T-helper 1 cell treated with Interleukin-12 subunit alpha and Interleukin-12 subunit beta and Interleukin-4 antibody, amounts not matched to agents 30 μg/mL and 1 μg/mL, for 36 hours (primary cell): ENCODE results near the gene UGT1A5.

ENCODE experiments used
- H3K27ac Mint-ChIP-seq: one replicate; pipeline ENCODE4 v1.8.0; 2021; ENCODE audit warnings: mild to moderate bottlenecking, mixed read lengths
- H3K27me3 Mint-ChIP-seq: one replicate; pipeline ENCODE4 v1.8.0; 2021; ENCODE audit warnings: low read depth, mixed read lengths
- H3K36me3 Mint-ChIP-seq: one replicate; pipeline ENCODE4 v1.8.0; 2021; ENCODE audit warnings: low read depth, mixed read lengths
- H3K4me1 Mint-ChIP-seq: one replicate; pipeline ENCODE4 v1.8.0; 2021; ENCODE audit warnings: low read depth, mixed read lengths
- H3K4me3 Mint-ChIP-seq: one replicate; pipeline ENCODE4 v1.8.0; 2021; ENCODE audit warnings: mild to moderate bottlenecking, moderate library complexity, mixed read lengths
- H3K9me3 Mint-ChIP-seq: one replicate; pipeline ENCODE4 v1.8.0; 2021; ENCODE audit warnings: mixed read lengths

The UGT1A5 gene

DNA sequence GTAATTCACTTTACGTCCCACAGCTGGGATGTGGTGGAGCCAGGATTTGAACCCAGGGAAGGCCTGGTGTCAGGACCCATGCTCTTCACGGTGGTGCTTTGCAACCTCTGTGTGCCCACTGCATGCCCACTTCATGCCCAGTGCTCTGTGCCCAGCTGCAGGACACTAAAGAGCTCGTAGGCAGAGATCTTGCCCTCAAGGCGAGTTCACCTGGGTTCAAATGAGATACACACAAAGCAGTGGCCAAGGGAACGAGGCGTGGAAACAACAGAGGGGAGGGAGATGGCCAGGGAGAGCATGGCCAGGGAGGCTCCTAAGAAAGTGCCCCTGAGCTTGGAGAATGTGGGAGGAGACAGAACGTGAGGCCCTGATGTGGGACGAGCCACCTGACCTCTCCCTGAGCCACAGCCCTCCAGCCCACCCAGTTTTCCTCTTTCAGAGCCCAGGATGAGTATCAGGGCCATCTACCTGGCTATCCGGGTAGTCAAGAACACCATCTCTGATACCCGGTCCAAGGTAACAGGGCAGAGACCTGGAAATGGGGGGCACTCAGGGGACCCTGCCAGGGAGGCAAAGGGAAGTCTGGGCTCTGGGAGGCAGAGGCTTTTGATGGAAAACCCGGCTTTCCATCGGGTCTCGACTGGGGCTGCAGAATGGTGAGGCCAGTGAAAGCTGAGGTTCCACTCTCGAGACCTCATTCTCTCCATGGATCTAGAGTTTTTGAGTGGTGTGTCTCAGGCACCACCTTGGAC, 85.8 kb downstream of the UGT1A5 start:
- no peaks in the 10 kb centered on the region for H3K9me3 Mint-ChIP-seq
- no peaks in the 10 kb centered on the region for H3K36me3 Mint-ChIP-seq
- H3K4me1 Mint-ChIP-seq, result no peaks in the 10 kb centered on the region
- H3K27ac Mint-ChIP-seq, result no peak overlapping the region
- H3K27me3 Mint-ChIP-seq, result no peaks in the 10 kb centered on the region
- no peak overlapping the region for H3K4me3 Mint-ChIP-seq

DNA sequence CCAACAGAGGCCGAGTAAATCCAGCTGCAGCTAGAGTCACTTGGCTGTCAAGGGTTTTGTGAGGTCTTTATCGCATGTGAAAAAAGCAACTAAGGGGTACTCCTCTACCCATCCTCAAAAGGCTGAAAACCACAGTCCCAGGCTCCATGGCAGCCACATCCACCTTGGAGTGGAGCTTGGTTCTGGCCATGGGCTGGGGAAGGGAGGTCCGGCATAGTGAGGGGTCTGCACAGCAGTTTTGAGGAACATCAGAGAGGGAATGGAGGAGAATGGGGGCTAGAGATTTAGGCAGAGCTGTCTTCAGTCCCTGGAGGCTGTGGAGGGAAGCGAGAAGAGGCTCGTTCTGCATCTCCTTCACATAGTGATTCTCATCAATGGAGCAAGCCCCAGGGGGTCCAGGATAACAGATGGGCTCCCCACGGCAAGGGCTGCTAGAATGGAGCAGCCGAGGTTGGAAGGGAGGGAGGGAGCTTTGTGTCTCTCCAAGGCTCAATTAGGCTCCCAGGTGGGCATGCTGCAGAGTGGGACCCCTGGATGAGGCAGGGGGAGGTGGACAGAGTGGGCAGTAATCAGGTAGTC, 86.5 kb downstream of the UGT1A5 start:
- no peak overlapping the region for H3K4me3 Mint-ChIP-seq
- H3K9me3 Mint-ChIP-seq, result no peaks in the 10 kb centered on the region
- H3K27me3 Mint-ChIP-seq, result no peaks in the 10 kb centered on the region
- H3K27ac Mint-ChIP-seq, result no peak overlapping the region
- H3K4me1 Mint-ChIP-seq, result no peaks in the 10 kb centered on the region
- H3K36me3 Mint-ChIP-seq, result no peaks in the 10 kb centered on the region

DNA sequence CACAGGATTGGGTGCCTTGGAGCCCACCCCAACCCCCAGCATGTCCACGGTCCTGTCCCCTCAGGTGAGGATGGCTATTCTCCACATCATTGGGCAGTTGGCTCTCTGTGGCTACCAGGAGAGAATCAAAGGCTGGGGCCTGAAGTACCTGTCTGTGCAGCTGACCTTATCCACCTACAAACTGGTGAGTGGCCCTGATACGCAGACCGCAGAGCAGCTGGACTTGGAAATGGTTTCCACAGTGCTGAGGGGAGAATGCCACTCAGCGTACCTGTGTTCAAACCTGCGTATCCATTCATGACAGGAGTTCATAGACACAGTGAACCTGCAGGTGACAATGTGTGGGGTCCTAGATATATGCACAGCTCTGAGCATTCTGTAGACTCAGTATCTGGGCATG, 87.0 kb downstream of the UGT1A5 start:
- H3K4me3 Mint-ChIP-seq, result no peak overlapping the region
- H3K4me1 Mint-ChIP-seq, result no peaks in the 10 kb centered on the region
- no peaks in the 10 kb centered on the region for H3K9me3 Mint-ChIP-seq
- no peaks in the 10 kb centered on the region for H3K27me3 Mint-ChIP-seq
- no peak overlapping the region for H3K27ac Mint-ChIP-seq
- H3K36me3 Mint-ChIP-seq, result no peaks in the 10 kb centered on the region

DNA sequence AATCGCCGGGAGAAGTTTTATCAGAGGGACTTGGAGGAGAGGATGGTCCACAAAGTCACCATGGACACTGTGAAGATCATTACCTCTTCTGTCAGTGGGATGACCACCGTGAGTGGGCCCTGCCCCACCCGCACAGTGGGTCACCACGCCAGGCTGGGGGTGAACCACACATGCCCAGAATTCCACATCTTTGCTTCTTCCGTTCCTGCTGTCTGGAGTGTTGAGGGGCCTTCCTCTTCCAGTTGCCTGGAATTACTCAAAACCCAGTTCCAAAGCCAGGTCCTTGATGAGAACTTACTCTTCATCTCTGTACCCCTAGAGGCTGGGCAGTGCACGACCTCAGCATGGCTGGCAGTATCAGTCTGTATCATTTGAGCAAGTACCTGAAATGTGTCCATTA, 87.5 kb downstream of the UGT1A5 start:
- no peaks in the 10 kb centered on the region for H3K27me3 Mint-ChIP-seq
- H3K4me1 Mint-ChIP-seq, result no peaks in the 10 kb centered on the region
- H3K36me3 Mint-ChIP-seq, result no peaks in the 10 kb centered on the region
- no peaks in the 10 kb centered on the region for H3K9me3 Mint-ChIP-seq
- H3K4me3 Mint-ChIP-seq, result no peak overlapping the region
- no peak overlapping the region for H3K27ac Mint-ChIP-seq

DNA sequence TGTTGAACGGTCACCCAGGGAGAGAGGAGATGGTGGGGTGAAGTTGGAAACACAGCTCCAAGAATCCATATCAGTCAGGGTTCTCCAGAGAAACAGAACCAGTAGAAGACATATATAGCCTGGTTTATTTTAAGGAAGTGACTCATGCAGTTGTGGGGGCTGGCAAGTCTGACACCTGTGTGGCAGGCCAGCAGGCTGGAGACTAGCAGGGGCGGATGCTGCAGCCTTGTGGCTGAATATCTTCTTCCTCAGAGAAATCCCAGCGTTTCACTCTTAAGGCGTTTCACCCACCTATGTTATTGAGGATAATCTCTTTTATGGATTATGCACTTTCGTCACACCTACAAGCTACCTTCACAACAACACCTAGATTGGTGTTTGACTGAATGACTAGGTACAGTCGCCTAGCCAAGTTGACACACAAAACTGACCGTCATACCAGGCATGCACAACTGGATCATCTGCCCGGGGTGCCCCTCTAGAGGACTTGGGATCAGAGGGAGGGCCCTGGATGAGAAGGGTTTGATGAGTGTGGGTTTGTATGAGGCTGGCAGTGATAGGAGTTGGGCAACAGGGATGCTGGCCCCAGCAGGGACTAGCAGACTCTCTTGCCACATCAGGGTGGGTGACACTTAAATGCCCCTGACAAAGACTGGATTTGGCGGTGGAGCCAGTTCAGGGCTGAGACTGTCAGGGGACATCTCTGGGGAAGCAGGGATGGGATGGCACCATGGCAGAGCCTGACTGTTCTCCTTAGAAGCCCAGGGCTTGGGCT, 88.8 kb downstream of the UGT1A5 start:
- no peak overlapping the region for H3K27ac Mint-ChIP-seq
- no peaks in the 10 kb centered on the region for H3K4me1 Mint-ChIP-seq
- peaks cover 7% of the 10 kb centered on the region for H3K27me3 Mint-ChIP-seq
- no peak overlapping the region for H3K4me3 Mint-ChIP-seq
- H3K36me3 Mint-ChIP-seq, result no peaks in the 10 kb centered on the region
- H3K9me3 Mint-ChIP-seq, result no peaks in the 10 kb centered on the region

DNA sequence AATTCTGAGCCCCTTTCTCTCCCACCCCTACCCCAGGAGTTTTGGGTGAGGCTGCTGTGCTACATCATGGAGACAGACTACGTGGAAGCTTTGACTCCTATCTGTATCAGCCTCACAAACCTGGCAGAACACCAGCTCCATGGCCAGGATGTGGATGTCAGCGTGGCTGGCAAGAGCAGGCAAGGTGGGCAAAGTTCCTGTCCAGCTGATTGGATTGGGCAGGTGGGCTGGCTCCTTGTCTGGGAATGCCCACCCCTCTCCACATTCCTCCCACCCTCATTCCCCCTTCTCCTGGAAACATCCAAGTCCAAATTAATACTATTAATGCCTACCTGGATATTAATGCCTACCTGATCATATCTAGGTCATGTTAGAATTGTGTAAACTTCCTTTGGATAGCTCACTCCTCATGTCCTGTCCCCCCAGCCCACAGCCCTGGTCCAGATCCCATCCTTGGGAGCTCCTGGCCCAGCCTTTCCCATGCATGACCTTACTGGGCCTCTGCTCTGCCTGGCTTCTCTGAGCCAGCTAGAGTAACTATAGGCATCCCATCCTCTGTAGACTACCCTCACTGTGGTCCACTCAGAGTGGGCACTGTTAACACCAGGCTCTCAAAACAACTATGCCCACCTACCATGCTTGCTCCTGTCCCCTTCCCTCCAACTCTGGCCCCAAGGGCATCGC, 89.6 kb downstream of the UGT1A5 start:
- Mint-ChIP-seq H3K27me3 (peaks cover 7% of the 10 kb centered on the region), H3K4me3 (no peak overlapping the region), H3K4me1 (no peaks in the 10 kb centered on the region), H3K9me3 (no peaks in the 10 kb centered on the region), H3K27ac (no peak overlapping the region), H3K36me3 (no peaks in the 10 kb centered on the region)

DNA sequence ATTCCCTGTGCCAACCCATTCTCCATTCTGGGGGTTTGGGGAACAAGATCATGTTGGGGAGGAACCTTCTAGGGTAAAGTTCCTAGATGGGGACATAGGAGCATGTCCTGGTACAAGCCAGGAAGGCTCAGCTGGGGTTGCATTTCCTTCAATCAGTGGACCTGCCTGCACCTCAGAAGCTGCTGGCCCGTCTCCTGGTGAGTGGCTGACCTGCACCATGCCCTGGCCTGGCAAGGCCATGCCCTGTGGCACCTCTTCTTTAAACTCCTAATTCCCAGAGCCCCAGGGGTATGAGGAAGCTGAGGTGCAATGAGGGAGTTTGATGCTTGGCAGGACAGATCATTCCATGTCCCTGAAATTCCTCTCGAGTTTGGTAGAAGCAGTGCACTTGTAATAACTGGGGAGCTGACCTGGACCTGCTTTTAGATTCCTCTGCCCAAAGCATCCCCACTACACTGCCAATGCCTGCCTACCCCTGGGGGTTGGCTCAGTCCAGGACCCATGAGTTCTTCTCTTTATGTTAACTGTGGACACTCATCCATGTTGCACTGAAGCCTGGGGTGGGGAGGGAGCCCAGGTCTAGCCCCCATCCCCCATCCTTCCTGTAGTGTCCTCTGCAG, 90.7 kb downstream of the UGT1A5 start:
- Mint-ChIP-seq H3K36me3 (no peaks in the 10 kb centered on the region), H3K4me3 (no peak overlapping the region), H3K27ac (no peak overlapping the region), H3K9me3 (no peaks in the 10 kb centered on the region), H3K4me1 (no peaks in the 10 kb centered on the region), H3K27me3 (peaks cover 7% of the 10 kb centered on the region)

DNA sequence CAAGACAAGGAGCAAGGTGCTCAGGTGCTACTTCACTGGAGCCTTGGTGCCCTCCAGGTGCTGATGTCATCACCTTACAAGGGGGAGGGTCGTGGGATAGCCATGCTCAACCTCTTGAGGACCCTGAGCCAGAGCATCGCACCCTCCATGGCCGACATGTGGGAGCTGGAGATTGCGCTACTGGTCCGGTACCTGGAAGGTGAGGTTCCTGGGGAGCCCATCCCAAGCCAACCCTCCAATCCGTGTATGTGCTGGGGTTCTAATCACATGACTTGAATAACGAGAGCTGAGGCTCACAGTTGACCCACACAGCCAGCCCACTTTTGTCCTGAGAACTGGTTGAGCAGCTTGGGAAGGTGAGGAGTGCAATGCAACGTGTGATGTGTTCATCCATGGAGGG, 91.3 kb downstream of the UGT1A5 start:
- peaks cover 7% of the 10 kb centered on the region for H3K27me3 Mint-ChIP-seq
- no peak overlapping the region for H3K4me3 Mint-ChIP-seq
- H3K27ac Mint-ChIP-seq, result no peak overlapping the region
- no peaks in the 10 kb centered on the region for H3K36me3 Mint-ChIP-seq
- no peaks in the 10 kb centered on the region for H3K9me3 Mint-ChIP-seq
- no peaks in the 10 kb centered on the region for H3K4me1 Mint-ChIP-seq

DNA sequence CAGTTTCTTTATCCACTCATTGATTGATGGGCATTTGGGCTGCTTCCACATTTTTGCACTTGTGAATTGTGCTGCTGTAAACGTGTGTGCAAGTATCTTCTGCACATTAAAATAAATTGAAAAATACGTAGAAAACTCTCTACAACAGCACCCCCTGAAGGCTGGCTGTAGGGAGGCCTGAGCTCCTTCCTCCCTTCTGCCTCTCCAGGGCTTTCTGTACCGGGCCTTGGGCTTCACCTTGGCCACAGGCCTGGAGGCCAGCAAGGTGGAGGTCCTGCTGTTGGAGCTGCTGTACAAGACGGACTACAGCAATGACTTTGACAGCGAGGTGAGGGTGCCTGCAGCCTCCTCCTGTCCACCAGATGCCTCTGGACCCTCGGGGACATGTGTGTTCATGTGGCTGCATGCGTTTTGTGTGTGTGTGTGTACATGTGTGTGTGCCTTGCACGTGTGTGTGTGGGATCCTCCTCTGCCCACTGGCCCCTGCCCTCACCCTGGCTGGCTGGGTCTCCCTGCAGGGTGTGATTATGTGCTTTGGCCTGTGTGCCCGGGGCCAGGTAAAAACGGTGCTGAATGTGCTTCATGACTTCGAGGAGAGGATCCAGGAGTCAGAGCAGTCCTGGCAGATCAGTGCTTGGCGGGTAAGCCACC, 94.6 kb downstream of the UGT1A5 start:
- Mint-ChIP-seq H3K36me3 (no peaks in the 10 kb centered on the region), H3K9me3 (no peaks in the 10 kb centered on the region), H3K4me1 (no peaks in the 10 kb centered on the region), H3K27me3 (peaks cover 7% of the 10 kb centered on the region), H3K4me3 (no peak overlapping the region), H3K27ac (no peak overlapping the region)

DNA sequence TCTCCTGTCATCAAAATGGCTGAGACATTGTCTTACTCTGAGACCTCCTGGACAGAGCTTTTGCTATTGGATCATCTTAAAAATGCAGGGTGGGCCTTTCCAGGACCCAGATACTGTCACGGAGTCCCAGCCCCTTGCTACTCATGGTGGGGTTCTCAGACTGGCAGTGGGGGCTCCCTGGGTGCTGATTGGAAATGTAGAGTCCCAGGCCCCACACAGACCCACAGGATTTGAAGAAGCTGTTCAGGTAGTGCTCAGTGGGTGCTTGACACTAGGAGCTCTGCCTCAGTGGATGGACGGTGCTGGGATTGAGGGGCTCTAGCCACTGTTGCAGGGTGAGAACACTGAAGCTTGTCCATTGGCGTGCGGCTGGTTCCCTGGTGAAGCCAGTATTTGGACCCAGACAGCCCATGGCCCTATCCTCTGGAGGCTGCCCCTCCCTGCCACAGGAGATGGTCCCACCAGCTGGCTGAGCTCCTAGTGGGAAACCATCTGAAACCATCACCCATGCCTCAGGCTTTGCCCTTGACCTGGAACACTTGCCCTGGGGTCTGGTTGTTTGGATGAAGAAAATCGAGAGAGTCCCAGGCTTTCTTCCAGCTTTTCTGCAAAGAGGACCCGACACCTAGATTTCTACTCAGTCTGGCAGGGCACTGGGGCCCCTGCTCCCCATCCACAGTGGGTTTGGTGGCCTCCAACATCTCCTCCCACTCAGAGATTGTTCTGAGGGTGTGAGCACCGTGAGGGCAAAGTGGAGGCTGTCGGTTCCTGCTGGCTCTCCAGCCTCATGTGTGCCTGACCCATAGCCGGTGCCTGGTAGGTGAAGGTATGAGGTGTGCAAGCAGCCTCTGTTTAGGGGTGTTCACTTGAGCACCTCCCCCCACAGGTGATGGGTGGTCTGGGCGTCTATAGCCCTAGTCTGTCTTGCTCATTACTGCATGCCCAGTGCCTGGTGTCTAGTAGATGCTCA, 95.5 kb downstream of the UGT1A5 start:
- Mint-ChIP-seq H3K9me3 (no peaks in the 10 kb centered on the region), H3K4me1 (no peaks in the 10 kb centered on the region), H3K4me3 (no peak overlapping the region), H3K36me3 (no peaks in the 10 kb centered on the region), H3K27me3 (peaks cover 7% of the 10 kb centered on the region), H3K27ac (no peak overlapping the region)

DNA sequence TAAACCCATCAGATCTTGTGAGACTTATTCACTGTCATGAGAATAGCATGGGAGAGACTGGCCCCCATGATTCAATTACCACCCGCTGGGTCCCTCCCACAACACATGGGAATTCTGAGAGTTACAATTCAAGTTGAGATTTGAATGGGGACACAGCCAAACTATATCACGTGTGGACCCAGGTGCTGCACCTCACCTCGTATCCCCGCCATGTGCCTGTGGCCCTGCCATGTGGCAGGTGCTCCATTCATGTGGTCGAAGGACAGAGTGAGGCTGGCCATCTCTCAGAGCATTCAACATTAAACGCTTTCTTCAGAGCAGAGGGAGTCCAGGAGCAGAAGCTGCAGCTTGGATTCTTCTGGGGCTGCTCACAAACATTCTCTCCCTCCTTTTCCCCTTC, 97.7 kb downstream of the UGT1A5 start:
- Mint-ChIP-seq H3K9me3 (no peaks in the 10 kb centered on the region), H3K4me3 (no peak overlapping the region), H3K36me3 (no peaks in the 10 kb centered on the region), H3K27me3 (peaks cover 6% of the 10 kb centered on the region), H3K4me1 (no peaks in the 10 kb centered on the region), H3K27ac (no peak overlapping the region)

DNA sequence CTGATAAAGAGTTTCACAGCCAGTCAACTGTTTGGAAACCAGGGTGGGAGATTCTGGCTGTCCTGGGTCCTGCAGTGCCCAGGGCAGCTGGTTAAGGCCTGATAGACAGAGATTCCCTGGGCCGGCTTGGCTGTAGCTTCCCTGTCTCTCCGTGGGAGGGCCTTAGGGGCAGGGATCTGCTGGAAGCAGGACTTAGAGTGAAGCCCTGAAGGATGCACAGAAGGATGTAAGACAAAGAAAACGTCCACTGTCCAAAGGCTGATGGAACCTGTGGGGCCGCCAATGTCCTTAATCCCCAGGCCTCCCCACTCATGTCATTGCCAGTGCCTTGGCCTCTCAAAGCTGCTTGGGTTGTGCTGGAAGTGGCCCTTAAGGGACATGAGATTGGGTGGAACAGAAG, 98.4 kb downstream of the UGT1A5 start:
- Mint-ChIP-seq H3K9me3 (no peaks in the 10 kb centered on the region), H3K4me1 (no peaks in the 10 kb centered on the region), H3K27me3 (no peaks in the 10 kb centered on the region), H3K36me3 (no peaks in the 10 kb centered on the region), H3K27ac (no peak overlapping the region), H3K4me3 (no peak overlapping the region)

DNA sequence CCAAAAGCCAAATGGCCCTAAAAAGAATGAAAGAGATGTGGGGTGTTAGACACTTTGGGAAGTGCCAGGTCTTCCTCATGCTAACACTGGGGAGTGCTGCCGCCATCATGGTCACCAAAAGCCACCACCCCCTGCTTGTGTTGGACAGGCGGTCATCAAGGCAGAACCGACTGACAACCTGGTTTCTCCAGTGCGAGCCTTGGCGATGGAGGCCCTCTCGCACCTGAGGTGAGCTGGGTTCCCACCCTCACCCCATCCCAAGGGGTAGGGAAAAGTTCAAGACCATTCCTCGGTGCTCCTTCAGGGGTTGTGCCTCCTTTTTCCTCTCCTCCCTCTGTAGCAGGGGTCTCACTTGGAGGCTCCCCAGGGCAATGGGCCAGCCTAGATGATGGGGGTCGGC, 99.0 kb downstream of the UGT1A5 start:
- Mint-ChIP-seq H3K27ac (no peak overlapping the region), H3K27me3 (no peaks in the 10 kb centered on the region), H3K4me3 (no peak overlapping the region), H3K4me1 (no peaks in the 10 kb centered on the region), H3K9me3 (no peaks in the 10 kb centered on the region), H3K36me3 (no peaks in the 10 kb centered on the region)
